Trophoblast cell (in vitro differentiated cells and primary cell): Measurements from ENCODE around the gene NLRP10.

Experiments used
- DNase-seq, 2 donors: peaks; one replicate each; pipeline ENCODE4 v3.0.0-alpha.2; 2016
- H2AFZ ChIP-seq: 2 replicates; pipeline ENCODE4 v1.6.1; 2013; ENCODE audit warnings: low read length, moderate library complexity, mild to moderate bottlenecking; ENCODE audit not compliant: insufficient read depth, poor library complexity
- H2AK5ac ChIP-seq: 2 replicates; pipeline ENCODE4 v1.6.1; 2013; ENCODE audit warnings: mild to moderate bottlenecking, low read length
- H2BK120ac ChIP-seq: 2 replicates; pipeline ENCODE4 v1.6.1; 2013; ENCODE audit warnings: low read length, mild to moderate bottlenecking, moderate library complexity; ENCODE audit not compliant: insufficient read depth, poor library complexity
- H2BK12ac ChIP-seq: 2 replicates; pipeline ENCODE4 v1.6.1; 2013; ENCODE audit warnings: mild to moderate bottlenecking, low read length, moderate library complexity
- H2BK5ac ChIP-seq: 2 replicates; pipeline ENCODE4 v1.6.1; 2013; ENCODE audit warnings: low read length, low read depth, moderate library complexity, mild to moderate bottlenecking; ENCODE audit not compliant: poor library complexity
- H3K14ac ChIP-seq: 2 replicates; pipeline ENCODE4 v1.6.1; 2013; ENCODE audit warnings: mild to moderate bottlenecking, low read length
- H3K18ac ChIP-seq: 2 replicates; pipeline ENCODE4 v1.6.1; 2013; ENCODE audit warnings: mild to moderate bottlenecking, low read length
- H3K23ac ChIP-seq: 2 replicates; pipeline ENCODE4 v1.6.1; 2013; ENCODE audit warnings: low read length
- H3K27ac ChIP-seq: 2 replicates; pipeline ENCODE4 v1.5.1; 2013; ENCODE audit warnings: low read depth, mild to moderate bottlenecking, inconsistent platforms, low read length, moderate library complexity
- H3K27me3 ChIP-seq: 2 replicates; pipeline ENCODE4 v1.6.1; 2013; ENCODE audit warnings: inconsistent platforms, mild to moderate bottlenecking, low read length, moderate library complexity; ENCODE audit not compliant: insufficient read depth
- H3K36me3 ChIP-seq, 2 experiments: 1 replicate in 1 of 2; 2 replicates in 1 of 2; pipeline ENCODE4 v1.6.1; 2013; ENCODE audit warnings: low read length in 2 of 2, mild to moderate bottlenecking in 2 of 2, moderate library complexity in 1 of 2; ENCODE audit not compliant: insufficient read depth in 2 of 2, control insufficient read depth in 1 of 2
- H3K4ac ChIP-seq: 2 replicates; pipeline ENCODE4 v1.6.1; 2013; ENCODE audit warnings: low read depth, mild to moderate bottlenecking, low read length, moderate library complexity
- H3K4me1 ChIP-seq, 2 experiments: 1 replicate in 1 of 2; 2 replicates in 1 of 2; pipeline ENCODE4 v1.6.1; 2013; ENCODE audit warnings: low read length in 2 of 2, mild to moderate bottlenecking in 2 of 2, moderate library complexity in 1 of 2; ENCODE audit not compliant: insufficient read depth in 2 of 2, control insufficient read depth in 1 of 2
- H3K4me2 ChIP-seq: 2 replicates; pipeline ENCODE4 v1.6.1; 2013; ENCODE audit warnings: inconsistent platforms, mild to moderate bottlenecking, low read length, moderate library complexity
- H3K4me3 ChIP-seq: 2 replicates; pipeline ENCODE4 v1.5.1; 2013; ENCODE audit warnings: mild to moderate bottlenecking, low read depth, low read length, inconsistent platforms
- H3K79me1 ChIP-seq: one replicate; pipeline ENCODE4 v1.6.1; 2013; ENCODE audit warnings: low read length
- H3K79me2 ChIP-seq: 2 replicates; pipeline ENCODE4 v1.6.1; 2013; ENCODE audit warnings: low read length, mild to moderate bottlenecking; ENCODE audit not compliant: control insufficient read depth, insufficient read depth, poor library complexity
- H3K9ac ChIP-seq: 2 replicates; pipeline ENCODE4 v1.6.1; 2013; ENCODE audit warnings: mild to moderate bottlenecking, low read length
- H3K9me3 ChIP-seq: 2 replicates; pipeline ENCODE4 v1.6.1; 2013; ENCODE audit warnings: low read depth, mild to moderate bottlenecking, control low read depth, inconsistent platforms, low read length; ENCODE audit not compliant: insufficient read depth
- H4K12ac ChIP-seq: 2 replicates; pipeline ENCODE4 v1.6.1; 2013; ENCODE audit warnings: low read depth, mild to moderate bottlenecking, low read length, moderate library complexity
- H4K8ac ChIP-seq: 2 replicates; pipeline ENCODE4 v1.6.1; 2013; ENCODE audit warnings: low read depth, mild to moderate bottlenecking, low read length, moderate library complexity
- H4K91ac ChIP-seq: one replicate; pipeline ENCODE4 v1.6.1; 2013; ENCODE audit warnings: low read depth, mild to moderate bottlenecking, low read length, moderate library complexity
- WGBS: extraction: QIAGEN DNeasy Blood & Tissue Kit; methylation state at CpG from one replicate; pipeline ENCODE4 v1.1.7; 2013; ENCODE audit warnings: missing lambda C conversion rate; ENCODE audit not compliant: insufficient read length, insufficient coverage; ENCODE audit errors: extremely low coverage; 5-methylcytosine and 5-hydroxymethylcytosine counted together

NLRP10 gene

GRCh38 chr11:7941608-7942007, 23.6 kb downstream of the NLRP10 start, which contains the start of gene OR10A3:
Gene OR10A3, minus strand, starts transcription at chr11:7941708. Its CDS starts 2,188 bp downstream, at chr11:7939520.
- H4K91ac ChIP-seq, result no peak within 1 kb of the TSS
- H3K79me2 ChIP-seq, result no peaks in the 10 kb centered on the region
- H2BK120ac ChIP-seq, result no peak within 1 kb of the TSS
- H3K4ac ChIP-seq, result no peak within 1 kb of the TSS
- no peak within 1 kb of the TSS for H3K27ac ChIP-seq
- no peaks in the 10 kb centered on the region for H3K27me3 ChIP-seq
- H3K4me3 ChIP-seq, result no peak within 1 kb of the TSS
- H3K9ac ChIP-seq, result no peak within 1 kb of the TSS
- peaks cover 6% of the 10 kb centered on the region for H3K9me3 ChIP-seq
- no peak within 1 kb of the TSS for H3K18ac ChIP-seq
- no peaks in the 10 kb centered on the region for H3K4me1 ChIP-seq
- no peaks in the 10 kb centered on the region for H3K36me3 ChIP-seq
- no peak for DNase-seq
- no peak within 1 kb of the TSS for H3K23ac ChIP-seq
- no peak within 1 kb of the TSS for H2AK5ac ChIP-seq
- no peak within 1 kb of the TSS for H2BK5ac ChIP-seq
- H4K8ac ChIP-seq, result no peak within 1 kb of the TSS
- H2AFZ ChIP-seq, result no peak within 1 kb of the TSS
- H2BK12ac ChIP-seq, result no peak within 1 kb of the TSS
- WGBS, result no CpG with 5 or more reads among the region's 2 CpGs
- H3K4me2 ChIP-seq, result no peak within 1 kb of the TSS
- H4K12ac ChIP-seq, result no peak within 1 kb of the TSS
- no peak within 1 kb of the TSS for H3K14ac ChIP-seq
- H3K79me1 ChIP-seq, result no peaks in the 10 kb centered on the region

- Histone ChIP-seq H4K8ac (no peak overlapping the region), H4K91ac (no peak overlapping the region), H3K27me3 (no peaks in the 10 kb centered on the region), H3K9me3 (peaks cover 6% of the 10 kb centered on the region), H3K23ac (no peak overlapping the region), H3K79me2 (no peaks in the 10 kb centered on the region), H2BK120ac (no peak overlapping the region), H3K9ac (no peak overlapping the region), H2AFZ (no peak overlapping the region), H3K36me3 (no peaks in the 10 kb centered on the region), H3K79me1 (no peaks in the 10 kb centered on the region), H3K14ac (no peak overlapping the region), H3K4me2 (no peak overlapping the region), H3K18ac (no peak overlapping the region), H2AK5ac (no peak overlapping the region), H3K27ac (no peak overlapping the region), H4K12ac (no peak overlapping the region), H3K4me3 (no peak overlapping the region), H3K4ac (no peak overlapping the region), H3K4me1 (no peaks in the 10 kb centered on the region), H2BK12ac (no peak overlapping the region), H2BK5ac (no peak overlapping the region)
- no CpG with 5 or more reads among the region's 5 CpGs for WGBS
- DNase-seq, result no peak
These were observed 24.1 kb downstream of the NLRP10 start for GRCh38 chr11:7941146-7941545.

GRCh38 chr11:7936615-7937014, 28.6 kb downstream of the NLRP10 start:
- no peak overlapping the region for H3K4me3 ChIP-seq
- H4K12ac ChIP-seq, result no peak overlapping the region
- no peak overlapping the region for H3K23ac ChIP-seq
- no peak overlapping the region for H3K4ac ChIP-seq
- no peak overlapping the region for H2BK12ac ChIP-seq
- no peaks in the 10 kb centered on the region for H3K36me3 ChIP-seq
- H4K8ac ChIP-seq, result no peak overlapping the region
- no peak overlapping the region for H2AK5ac ChIP-seq
- H3K79me1 ChIP-seq, result no peaks in the 10 kb centered on the region
- no peak overlapping the region for H3K14ac ChIP-seq
- no peak overlapping the region for H2BK120ac ChIP-seq
- no peak overlapping the region for H4K91ac ChIP-seq
- no peak overlapping the region for H3K9ac ChIP-seq
- H2AFZ ChIP-seq, result no peak overlapping the region
- DNase-seq, result no peak
- H3K4me1 ChIP-seq, result no peaks in the 10 kb centered on the region
- H2BK5ac ChIP-seq, result no peak overlapping the region
- no CpG with 5 or more reads among the region's 1 CpG for WGBS
- no peak overlapping the region for H3K27ac ChIP-seq
- H3K9me3 ChIP-seq, result no peaks in the 10 kb centered on the region
- no peak overlapping the region for H3K18ac ChIP-seq
- H3K79me2 ChIP-seq, result no peaks in the 10 kb centered on the region
- H3K4me2 ChIP-seq, result no peak overlapping the region
- no peaks in the 10 kb centered on the region for H3K27me3 ChIP-seq

GRCh38 chr11:7931168-7931567, 34.1 kb downstream of the NLRP10 start, which contains the start of gene OR10A6:
Gene OR10A6, minus strand, starts transcription at chr11:7931268. Its CDS starts 2,606 bp downstream, at chr11:7928662.
- Histone ChIP-seq H4K12ac (no peak within 1 kb of the TSS), H2BK12ac (no peak within 1 kb of the TSS), H2BK120ac (no peak within 1 kb of the TSS), H3K9ac (no peak within 1 kb of the TSS), H3K14ac (no peak within 1 kb of the TSS), H2AFZ (no peak within 1 kb of the TSS), H3K18ac (no peak within 1 kb of the TSS), H3K27me3 (no peaks in the 10 kb centered on the region), H3K27ac (no peak within 1 kb of the TSS), H4K91ac (no peak within 1 kb of the TSS), H3K4me1 (no peaks in the 10 kb centered on the region), H4K8ac (no peak within 1 kb of the TSS), H3K79me2 (no peaks in the 10 kb centered on the region), H3K4me3 (no peak within 1 kb of the TSS), H3K9me3 (peaks cover 1% of the 10 kb centered on the region), H3K23ac (peak within 1 kb of the TSS; percentile 98), H3K4me2 (no peak within 1 kb of the TSS), H2AK5ac (no peak within 1 kb of the TSS), H2BK5ac (no peak within 1 kb of the TSS), H3K79me1 (no peaks in the 10 kb centered on the region), H3K4ac (no peak within 1 kb of the TSS), H3K36me3 (no peaks in the 10 kb centered on the region)
- WGBS, result no CpG with 5 or more reads among the region's 4 CpGs
- DNase-seq, result no peak
